ENCODE measurements around the gene ANKRD63. TPM values are rescaled to one million over a fixed set of nuclear protein-coding genes. Genes with fewer than 3 reads are reported as not detected.

Gene ANKRD63
- total and polyA plus RNA-seq, 12 donors = not detected

- H3K4me1 ChIP-seq (replicated peaks in 1 of 2) = peaks cover 5 to 6% of the 10 kb centered on the region in 2 donors
- no peak for DNase-seq
- no peak for TF ChIP-seq CTCF (IDR thresholded peaks at IDR 0.05)
- TF ChIP-seq POLR2A (IDR thresholded peaks at IDR 0.05) = no peak
- intact Hi-C loops (cut with DNase I) = loop anchor here (5.0 to 10.0 kb wide), 3 partner anchors 50 to 227 kb away; no protein-coding TSS in a partner anchor
- H3K4me3 ChIP-seq = no peak overlapping the region
- H3K36me3 ChIP-seq (replicated peaks in 1 of 2) = no peaks in the 10 kb centered on the region
- no peaks in the 10 kb centered on the region for H3K27me3 ChIP-seq
- WGBS, 4 donors = 89 to 94% (median 93%) methylated on average over 11 to 25 of the region's 25 CpGs
- H3K9me3 ChIP-seq (replicated peaks in 1 of 3) = no peaks in the 10 kb centered on the region
- H3K27ac ChIP-seq = no peak overlapping the region
Measured at GRCh38 chr15:40271685-40272484, 11.0 kb downstream of the ANKRD63 start.

GRCh38 chr15:40270246-40270995 lies 12.4 kb downstream of the ANKRD63 start:
- Histone ChIP-seq H3K27me3 (no peaks in the 10 kb centered on the region), H3K4me3 (no peak overlapping the region), H3K4me1 (replicated peaks in 1 of 2) (peaks cover 12 to 15% of the 10 kb centered on the region in 2 donors), H3K27ac (no peak overlapping the region), H3K9me3 (replicated peaks in 1 of 3) (no peaks in the 10 kb centered on the region), H3K36me3 (replicated peaks in 1 of 2) (peaks cover 0 to 4% of the 10 kb centered on the region in 2 donors)
- 75 to 86% (median 83%) methylated on average over 9 to 11 of the region's 11 CpGs for WGBS, 4 donors
- TF ChIP-seq POLR2A (IDR thresholded peaks at IDR 0.05) (no peak), CTCF (IDR thresholded peaks at IDR 0.05) (no peak)
- DNase-seq = no peak
- intact Hi-C loops (cut with DNase I) = loop anchor here (5.0 to 10.0 kb wide), 3 partner anchors 48 to 226 kb away; no protein-coding TSS in a partner anchor

- Histone ChIP-seq H3K27me3 (no peaks in the 10 kb centered on the region), H3K9me3 (replicated peaks in 1 of 3) (no peaks in the 10 kb centered on the region), H3K4me1 (replicated peaks in 1 of 2) (peaks cover 17 to 21% of the 10 kb centered on the region in 2 donors), H3K27ac (no peak overlapping the region), H3K4me3 (no peak overlapping the region), H3K36me3 (replicated peaks in 1 of 2) (peaks cover 0 to 4% of the 10 kb centered on the region in 2 donors)
- intact Hi-C loops (cut with DNase I) = loop anchor here (5.0 to 10.0 kb wide), 3 partner anchors 47 to 225 kb away; no protein-coding TSS in a partner anchor
- no peak for DNase-seq
- TF ChIP-seq POLR2A (IDR thresholded peaks at IDR 0.05) = no peak
- no peak for TF ChIP-seq CTCF (IDR thresholded peaks at IDR 0.05)
- 73 to 83% (median 79%) methylated on average over 1 to 4 of the region's 4 CpGs for WGBS, 4 donors
Measured at GRCh38 chr15:40269604-40270003, 13.3 kb downstream of the ANKRD63 start.

GRCh38 chr15:40267670-40268069 lies 15.2 kb downstream of the ANKRD63 start:
- WGBS, 4 donors = 79 to 83% (median 83%) methylated on average over 4 of the region's 4 CpGs; no CpG with 5 or more reads in 1 of the 4 donors
- Histone ChIP-seq H3K9me3 (replicated peaks in 1 of 3) (no peaks in the 10 kb centered on the region), H3K36me3 (replicated peaks in 1 of 2) (peaks cover 0 to 4% of the 10 kb centered on the region in 2 donors), H3K4me3 (no peak overlapping the region), H3K4me1 (replicated peaks in 1 of 2) (peaks cover 35 to 39% of the 10 kb centered on the region in 2 donors), H3K27ac (peak overlapping the region in 1 of 5 donors; percentile 89), H3K27me3 (no peaks in the 10 kb centered on the region)
- no peak for DNase-seq
- intact Hi-C loops (cut with DNase I) = no loop called here
- no peak for TF ChIP-seq CTCF (IDR thresholded peaks at IDR 0.05)
